Inferior parietal cortex (tissue), 1 donor: Measurements from ENCODE around the gene PARP14.
"Not testable (repeated sequence)": the region's sequence is repeated elsewhere in the genome, so short reads cannot be mapped to it uniquely, and the experiment has no call there.

Experiments used
- DNase-seq: peaks from one replicate; pipeline ENCODE4 v3.0.0-alpha.2; 2016; ENCODE audit errors: extremely low spot score

Gene PARP14

GRCh38 chr3:122676759-122677158, 3.9 kb upstream of the PARP14 start:
- no peak for DNase-seq

GRCh38 chr3:122677216-122677615, 3.4 kb upstream of the PARP14 start:
- DNase-seq, result no peak

GRCh38 chr3:122678506-122678905, 2.1 kb upstream of the PARP14 start:
- DNase-seq, result no peak

GRCh38 chr3:122679085-122679881, 1.4 kb upstream of the PARP14 start:
- peak; percentile 78 for DNase-seq

GRCh38 chr3:122679882-122680474, 661 bp upstream of the PARP14 start:
- no peak for DNase-seq

- no peak for DNase-seq
These were observed 790 bp downstream of the PARP14 start for GRCh38 chr3:122681284-122681973.

GRCh38 chr3:122681974-122682409, 1.4 kb downstream of the PARP14 start:
- DNase-seq, result no peak

- DNase-seq, result not testable (repeated sequence)
These were observed 2.3 kb downstream of the PARP14 start for GRCh38 chr3:122682778-122683411.

- no peak for DNase-seq
These were observed 6.7 kb downstream of the PARP14 start for GRCh38 chr3:122687298-122687697.

GRCh38 chr3:122688996-122689395, 8.4 kb downstream of the PARP14 start:
- DNase-seq, result no peak

- no peak for DNase-seq
These were observed 8.9 kb downstream of the PARP14 start for GRCh38 chr3:122689587-122689986.

GRCh38 chr3:122690096-122690495, 9.5 kb downstream of the PARP14 start:
- DNase-seq, result no peak

GRCh38 chr3:122691195-122691594, 10.6 kb downstream of the PARP14 start:
- no peak for DNase-seq

- DNase-seq, result no peak
These were observed 12.0 kb downstream of the PARP14 start for GRCh38 chr3:122692674-122693073.

- no peak for DNase-seq
These were observed 14.3 kb downstream of the PARP14 start for GRCh38 chr3:122694966-122695365.

GRCh38 chr3:122695927-122696561, 15.4 kb downstream of the PARP14 start:
- DNase-seq, result no peak

- no peak for DNase-seq
These were observed 17.4 kb downstream of the PARP14 start for GRCh38 chr3:122697952-122698620.

GRCh38 chr3:122700193-122700592, 19.6 kb downstream of the PARP14 start:
- no peak for DNase-seq

GRCh38 chr3:122705379-122705778, 24.7 kb downstream of the PARP14 start:
- no peak for DNase-seq

- not testable (repeated sequence) for DNase-seq
These were observed 30.1 kb downstream of the PARP14 start for GRCh38 chr3:122710616-122711251.

GRCh38 chr3:122714273-122714672, 33.6 kb downstream of the PARP14 start:
- no peak for DNase-seq
